Testis (tissue), 3 donors: ENCODE measurements around the gene ANKS1B. TPM values are rescaled to one million over a fixed set of nuclear protein-coding genes. Genes with fewer than 3 reads are reported as not detected.

Experiments used
- DNase-seq: peaks from one replicate; pipeline ENCODE4 v3.0.0-alpha.2; 2019
- H3K27ac ChIP-seq, 2 donors: fragments of 200-600 bp; sonication (generic); one replicate each; pipeline ENCODE4 v1.5.1; 2019
- H3K27me3 ChIP-seq: fragments of 200-600 bp; sonication (generic); one replicate; pipeline ENCODE4 v1.5.1; 2019
- H3K36me3 ChIP-seq: fragments of 200-600 bp; sonication (generic); one replicate; pipeline ENCODE4 v1.5.1; 2017; ENCODE audit warnings: low read depth; ENCODE audit errors: missing control alignments
- H3K4me1 ChIP-seq: fragments of 200-600 bp; sonication (generic); one replicate; pipeline ENCODE4 v1.5.1; 2019
- H3K4me3 ChIP-seq, 2 donors: fragments of 200-600 bp; sonication (generic); one replicate each; pipeline ENCODE4 v1.5.1; 2017 to 2019
- H3K9me3 ChIP-seq: fragments of 200-600 bp; sonication (generic); one replicate; pipeline ENCODE4 v1.5.1; 2017
- POLR2A ChIP-seq: fragments of 450-650 bp; IDR thresholded peaks from one replicate; pipeline ENCODE4 v1.6.1; 2017; ENCODE audit warnings: antibody characterized with exemption, mild to moderate bottlenecking, moderate library complexity
- WGBS, 2 donors: methylation state at CpG; one replicate each; pipeline ENCODE4 v1.1.5; 2018; 5-methylcytosine and 5-hydroxymethylcytosine counted together
- intact Hi-C: fragments of 100-400 bp; cut with DNase I; formaldehyde crosslinking; loops from one replicate; pipeline ENCODE4 v1.15.1; 2023; ENCODE audit warnings: low total_unique reads
- polyA plus RNA-seq: library from polyadenylated mRNA; stranded (reverse); fragments of 350-450 nt; fragmentation: Illumina TruSeq; extraction: RNeasy Lipid Tissue Mini Kit (QIAGEN cat#74804); gene quantifications from one replicate; pipeline ENCODE4 v1.2.3, GENCODE V29; 2014; ENCODE audit warnings: low read depth, low replicate concordance; ENCODE audit not compliant: insufficient read depth
- total RNA-seq, 2 donors: library from RNA; depleted of rRNA; stranded (reverse); fragments of >200 nt; gene quantifications; one replicate each; pipeline ENCODE4 v1.2.3, GENCODE V29; 2016
- TF ChIP-seq, protein P1 (sequence below), 3 experiments: fragments of 450-650 bp in 2 of 3; fragments of 200-600 bp in 1 of 3; sonication (generic) in 1 of 3; IDR thresholded peaks; one replicate each; pipeline ENCODE4 v1.5.1; 2016 to 2019; ENCODE audit warnings: antibody characterized with exemption in 3 of 3, mild to moderate bottlenecking in 2 of 3, moderate library complexity in 1 of 3

Gene ANKS1B
- total and polyA plus RNA-seq, 3 donors from 2014 or later, result 26.8 to 58.2 (median 30.9) TPM

DNA sequence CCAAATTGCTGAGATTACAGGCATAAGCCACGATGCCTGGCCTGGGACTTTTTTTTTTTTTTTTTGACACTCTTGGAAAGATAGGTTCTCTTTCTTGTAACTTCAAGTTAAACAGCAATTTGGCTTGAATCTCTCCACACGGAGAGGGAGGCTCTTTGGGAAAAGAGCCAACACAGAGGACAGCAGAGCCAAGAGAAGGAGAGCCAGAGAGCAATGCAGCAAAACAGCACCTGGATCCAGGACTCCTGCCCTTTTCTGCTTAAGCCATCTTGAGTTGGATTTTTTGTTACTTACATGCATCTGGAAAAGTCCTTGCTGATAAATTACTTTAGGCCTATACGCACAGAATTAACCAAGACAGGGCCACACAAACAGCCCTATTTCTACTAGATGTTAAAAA is 1162.9 kb downstream of the ANKS1B start:
- Histone ChIP-seq H3K27ac (no peak overlapping the region), H3K4me1 (no peaks in the 10 kb centered on the region), H3K9me3 (no peaks in the 10 kb centered on the region), H3K36me3 (no peaks in the 10 kb centered on the region), H3K4me3 (no peak overlapping the region), H3K27me3 (no peaks in the 10 kb centered on the region)
- 31 to 36% methylated on average over 3 of the region's 3 CpGs for WGBS, 2 donors
- no peak for TF ChIP-seq POLR2A
- TF ChIP-seq, protein P1, sequence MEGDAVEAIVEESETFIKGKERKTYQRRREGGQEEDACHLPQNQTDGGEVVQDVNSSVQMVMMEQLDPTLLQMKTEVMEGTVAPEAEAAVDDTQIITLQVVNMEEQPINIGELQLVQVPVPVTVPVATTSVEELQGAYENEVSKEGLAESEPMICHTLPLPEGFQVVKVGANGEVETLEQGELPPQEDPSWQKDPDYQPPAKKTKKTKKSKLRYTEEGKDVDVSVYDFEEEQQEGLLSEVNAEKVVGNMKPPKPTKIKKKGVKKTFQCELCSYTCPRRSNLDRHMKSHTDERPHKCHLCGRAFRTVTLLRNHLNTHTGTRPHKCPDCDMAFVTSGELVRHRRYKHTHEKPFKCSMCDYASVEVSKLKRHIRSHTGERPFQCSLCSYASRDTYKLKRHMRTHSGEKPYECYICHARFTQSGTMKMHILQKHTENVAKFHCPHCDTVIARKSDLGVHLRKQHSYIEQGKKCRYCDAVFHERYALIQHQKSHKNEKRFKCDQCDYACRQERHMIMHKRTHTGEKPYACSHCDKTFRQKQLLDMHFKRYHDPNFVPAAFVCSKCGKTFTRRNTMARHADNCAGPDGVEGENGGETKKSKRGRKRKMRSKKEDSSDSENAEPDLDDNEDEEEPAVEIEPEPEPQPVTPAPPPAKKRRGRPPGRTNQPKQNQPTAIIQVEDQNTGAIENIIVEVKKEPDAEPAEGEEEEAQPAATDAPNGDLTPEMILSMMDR (IDR thresholded peaks at IDR 0.05), result no peak
- DNase-seq, result no peak
- intact Hi-C loops, result no loop called here

DNA sequence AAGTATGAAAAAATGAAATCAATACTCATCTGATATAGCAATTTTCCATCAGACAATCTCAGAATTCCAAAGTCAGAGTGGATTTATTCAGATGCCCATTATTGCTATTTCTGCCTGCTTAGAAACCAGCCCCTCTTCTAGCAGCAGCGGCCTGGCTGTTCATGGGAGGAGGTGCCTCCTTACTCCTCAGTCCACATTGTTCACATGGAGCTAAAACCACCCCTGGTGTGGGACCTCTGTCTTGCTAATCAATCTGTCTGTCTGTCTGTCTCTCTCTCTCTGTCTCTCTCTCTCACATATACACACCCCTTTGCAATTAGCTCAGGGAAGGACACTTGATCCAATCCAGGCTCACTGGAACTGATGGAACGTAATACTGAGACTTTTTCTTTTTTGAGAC is 1163.5 kb downstream of the ANKS1B start:
- H3K4me1 ChIP-seq, result no peaks in the 10 kb centered on the region
- TF ChIP-seq, protein P1 (IDR thresholded peaks at IDR 0.05), result no peak
- no peak for TF ChIP-seq POLR2A
- H3K27me3 ChIP-seq, result no peaks in the 10 kb centered on the region
- no peaks in the 10 kb centered on the region for H3K9me3 ChIP-seq
- H3K4me3 ChIP-seq, result no peak overlapping the region
- no peak for DNase-seq
- no peak overlapping the region for H3K27ac ChIP-seq
- intact Hi-C loops, result no loop called here
- WGBS, 2 donors, result 84 to 89% methylated on average over 2 of the region's 2 CpGs
- no peaks in the 10 kb centered on the region for H3K36me3 ChIP-seq

- H3K9me3 ChIP-seq, result no peaks in the 10 kb centered on the region
- H3K27ac ChIP-seq, result no peak overlapping the region
- no peaks in the 10 kb centered on the region for H3K27me3 ChIP-seq
- DNase-seq, result no peak
- intact Hi-C loops, result no loop called here
- H3K36me3 ChIP-seq, result no peaks in the 10 kb centered on the region
- no peak overlapping the region for H3K4me3 ChIP-seq
- TF ChIP-seq, protein P1 (IDR thresholded peaks at IDR 0.05), result no peak
- WGBS, 2 donors, result 82 to 83% methylated on average over 8 of the region's 8 CpGs
- no peaks in the 10 kb centered on the region for H3K4me1 ChIP-seq
Measured at GRCh38 chr12:98819821-98820404, 1164.8 kb downstream of the ANKS1B start.

DNA sequence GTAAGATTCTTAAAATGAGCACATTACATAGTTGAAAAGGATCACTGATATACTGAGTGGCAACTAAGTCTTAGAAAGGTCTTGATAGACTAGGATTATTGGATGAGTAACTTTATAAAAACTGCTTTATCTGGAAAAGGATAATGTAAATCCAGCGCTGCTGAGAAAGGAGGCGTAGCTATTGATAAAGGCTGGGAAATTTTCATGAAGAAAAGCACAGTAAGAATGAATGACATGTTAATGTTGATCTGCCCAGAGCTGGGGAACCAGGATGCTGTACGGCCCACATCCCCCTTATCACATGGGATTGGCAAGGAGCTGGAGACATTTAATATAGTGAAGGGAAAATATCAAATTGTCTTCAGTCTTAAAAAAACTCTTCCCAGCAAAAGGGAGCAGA is 1165.7 kb downstream of the ANKS1B start:
- H3K4me3 ChIP-seq, result no peak overlapping the region
- no peaks in the 10 kb centered on the region for H3K4me1 ChIP-seq
- H3K9me3 ChIP-seq, result no peaks in the 10 kb centered on the region
- H3K36me3 ChIP-seq, result no peaks in the 10 kb centered on the region
- TF ChIP-seq POLR2A, result no peak
- TF ChIP-seq, protein P1 (IDR thresholded peaks at IDR 0.05), result no peak
- intact Hi-C loops, result no loop called here
- DNase-seq, result no peak
- 81 to 88% methylated on average over 3 of the region's 3 CpGs for WGBS, 2 donors
- H3K27ac ChIP-seq, result no peak overlapping the region
- no peaks in the 10 kb centered on the region for H3K27me3 ChIP-seq

- Histone ChIP-seq H3K36me3 (no peaks in the 10 kb centered on the region), H3K27ac (no peak overlapping the region), H3K27me3 (no peaks in the 10 kb centered on the region), H3K4me1 (no peaks in the 10 kb centered on the region), H3K4me3 (no peak overlapping the region), H3K9me3 (no peaks in the 10 kb centered on the region)
- TF ChIP-seq, protein P1 (IDR thresholded peaks at IDR 0.05), result no peak
- no peak for TF ChIP-seq POLR2A
- 62% methylated on average over 2 of the region's 2 CpGs for WGBS, 2 donors
- DNase-seq, result no peak
- intact Hi-C loops, result no loop called here
Measured at GRCh38 chr12:98818239-98818638, 1166.5 kb downstream of the ANKS1B start.
